Measurements from ENCODE around the gene UMAD1.

Gene UMAD1

GRCh38 chr7:7609330-7609729 is 31.2 kb upstream of the UMAD1 start:
- Histone ChIP-seq H3K27ac (ENCODE audit: low read length, poor library complexity, severe bottlenecking) (no peak overlapping the region), H2BK12ac (ENCODE audit: low read length in 2 of 2) (no peak overlapping the region), H3K14ac (ENCODE audit: low read length in 2 of 2) (no peak overlapping the region), H2BK5ac (ENCODE audit: low read depth, low read length, poor library complexity, severe bottlenecking) (no peak overlapping the region), H2BK15ac (ENCODE audit: low read depth, poor library complexity, severe bottlenecking) (no peak overlapping the region), H3K27me3 (ENCODE audit: control insufficient read depth in 1 of 2, insufficient read depth in 1 of 2, low read length in 2 of 2) (no peaks in the 10 kb centered on the region), H2AFZ (ENCODE audit: low read depth, low read length) (no peak overlapping the region), H3K23ac (ENCODE audit: low read length in 2 of 2) (no peak overlapping the region), H3K79me1 (replicated peaks; ENCODE audit: low read length, poor library complexity, severe bottlenecking) (no peaks in the 10 kb centered on the region), H4K8ac (ENCODE audit: low read length) (no peak overlapping the region), H3K4me2 (ENCODE audit: low read length, poor library complexity, severe bottlenecking) (no peak overlapping the region), H2BK120ac (ENCODE audit: low read depth, low read length) (no peak overlapping the region), H2AK5ac (ENCODE audit: low read length, severe bottlenecking) (no peak overlapping the region), H3K4me1 (ENCODE audit: control insufficient read depth, insufficient read depth, low read depth, low read length) (no peaks in the 10 kb centered on the region), H4K91ac (ENCODE audit: low read length) (no peak overlapping the region), H3K9ac (ENCODE audit: low read length) (no peak overlapping the region), H3K18ac (ENCODE audit: low read depth in 1 of 2, low read length in 2 of 2) (no peak overlapping the region), H3K4ac (ENCODE audit: low read depth in 1 of 2, low read length in 2 of 2) (no peak overlapping the region), H3K9me3 (ENCODE audit: control insufficient read depth, low read length) (no peaks in the 10 kb centered on the region), H3K4me3 (ENCODE audit: insufficient read depth in 1 of 2, low read depth in 1 of 2, low read length in 2 of 2) (no peak overlapping the region), H3K36me3 (ENCODE audit: control insufficient read depth in 1 of 2, insufficient read depth in 2 of 2, low read depth in 1 of 2, low read length in 2 of 2) (peaks cover 0 to 30% of the 10 kb centered on the region in 2 experiments)
- no CpG with 5 or more reads among the region's 2 CpGs for WGBS
- DNase-seq = no peak

- H3K14ac ChIP-seq (ENCODE audit: low read length in 2 of 2) = no peak overlapping the region
- no peak overlapping the region for H2BK15ac ChIP-seq (ENCODE audit: low read depth, poor library complexity, severe bottlenecking)
- no peak for DNase-seq
- no peaks in the 10 kb centered on the region for H3K79me1 ChIP-seq (replicated peaks; ENCODE audit: low read length, poor library complexity, severe bottlenecking)
- H2AFZ ChIP-seq (ENCODE audit: low read depth, low read length) = no peak overlapping the region
- H3K23ac ChIP-seq (ENCODE audit: low read length in 2 of 2) = no peak overlapping the region
- no peak overlapping the region for H3K18ac ChIP-seq (ENCODE audit: low read depth in 1 of 2, low read length in 2 of 2)
- H2BK120ac ChIP-seq (ENCODE audit: low read depth, low read length) = no peak overlapping the region
- H3K27me3 ChIP-seq (ENCODE audit: control insufficient read depth in 1 of 2, insufficient read depth in 1 of 2, low read length in 2 of 2) = no peaks in the 10 kb centered on the region
- no peak overlapping the region for H4K8ac ChIP-seq (ENCODE audit: low read length)
- no peak overlapping the region for H3K4me3 ChIP-seq (ENCODE audit: insufficient read depth in 1 of 2, low read depth in 1 of 2, low read length in 2 of 2)
- no peaks in the 10 kb centered on the region for H3K4me1 ChIP-seq (ENCODE audit: control insufficient read depth, insufficient read depth, low read depth, low read length)
- H3K9me3 ChIP-seq (ENCODE audit: control insufficient read depth, low read length) = no peaks in the 10 kb centered on the region
- no peak overlapping the region for H4K91ac ChIP-seq (ENCODE audit: low read length)
- no peak overlapping the region for H2BK12ac ChIP-seq (ENCODE audit: low read length in 2 of 2)
- H3K27ac ChIP-seq (ENCODE audit: low read length, poor library complexity, severe bottlenecking) = no peak overlapping the region
- no peak overlapping the region for H3K4me2 ChIP-seq (ENCODE audit: low read length, poor library complexity, severe bottlenecking)
- H3K36me3 ChIP-seq (ENCODE audit: control insufficient read depth in 1 of 2, insufficient read depth in 2 of 2, low read depth in 1 of 2, low read length in 2 of 2) = peaks cover 0 to 13% of the 10 kb centered on the region in 2 experiments
- no peak overlapping the region for H3K9ac ChIP-seq (ENCODE audit: low read length)
- H2AK5ac ChIP-seq (ENCODE audit: low read length, severe bottlenecking) = no peak overlapping the region
- no peak overlapping the region for H2BK5ac ChIP-seq (ENCODE audit: low read depth, low read length, poor library complexity, severe bottlenecking)
- H3K4ac ChIP-seq (ENCODE audit: low read depth in 1 of 2, low read length in 2 of 2) = no peak overlapping the region
- WGBS = 100% methylated on average over 1 of the region's 1 CpG
Observed at GRCh38 chr7:7612519-7612918, 28.0 kb upstream of the UMAD1 start.

- no peaks in the 10 kb centered on the region for H3K27me3 ChIP-seq (ENCODE audit: control insufficient read depth in 1 of 2, insufficient read depth in 1 of 2, low read length in 2 of 2)
Observed at GRCh38 chr7:7613210-7613609, 27.3 kb upstream of the UMAD1 start.

DNA sequence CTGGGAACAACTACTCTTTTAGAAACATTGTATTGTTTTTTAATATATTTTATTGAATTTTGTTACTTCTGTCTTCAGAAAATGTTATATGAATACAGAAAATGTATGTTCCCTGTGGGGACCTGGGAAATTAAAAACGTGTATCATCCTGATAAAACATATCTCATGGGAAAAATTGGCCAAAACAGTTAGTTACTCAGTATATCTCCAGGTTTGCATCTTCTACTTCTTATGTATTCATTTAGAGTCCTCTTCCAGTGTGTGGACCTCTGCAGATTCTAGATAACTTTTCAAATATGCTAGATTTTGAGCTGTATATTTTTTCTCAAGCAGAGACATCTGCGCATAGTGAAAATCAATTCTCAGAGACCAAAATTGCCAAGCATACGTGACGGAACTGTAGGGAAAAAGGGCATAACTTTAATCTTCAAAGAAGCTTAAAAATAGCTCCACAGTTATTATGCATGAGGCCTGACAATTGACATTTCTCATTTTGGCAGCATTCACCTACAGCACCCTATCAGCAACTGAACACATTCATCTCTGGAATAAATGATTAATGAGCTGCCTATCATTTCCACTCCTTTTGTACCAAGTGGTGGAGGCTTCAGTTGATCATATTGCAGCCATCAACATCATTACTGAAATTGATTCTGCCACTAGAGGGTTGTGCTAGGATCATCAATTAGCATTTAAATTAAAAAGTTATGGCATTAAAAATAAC is 26.4 kb upstream of the UMAD1 start:
- no peak overlapping the region for H4K91ac ChIP-seq (ENCODE audit: low read length)
- H3K4me3 ChIP-seq (ENCODE audit: insufficient read depth in 1 of 2, low read depth in 1 of 2, low read length in 2 of 2) = no peak overlapping the region
- H3K36me3 ChIP-seq (ENCODE audit: control insufficient read depth in 1 of 2, insufficient read depth in 2 of 2, low read depth in 1 of 2, low read length in 2 of 2) = no peaks in the 10 kb centered on the region
- no peak overlapping the region for H3K18ac ChIP-seq (ENCODE audit: low read depth in 1 of 2, low read length in 2 of 2)
- WGBS = 100% methylated on average over 3 of the region's 4 CpGs
- H2BK120ac ChIP-seq (ENCODE audit: low read depth, low read length) = no peak overlapping the region
- H3K14ac ChIP-seq (ENCODE audit: low read length in 2 of 2) = no peak overlapping the region
- H2BK5ac ChIP-seq (ENCODE audit: low read depth, low read length, poor library complexity, severe bottlenecking) = no peak overlapping the region
- no peaks in the 10 kb centered on the region for H3K79me1 ChIP-seq (replicated peaks; ENCODE audit: low read length, poor library complexity, severe bottlenecking)
- H3K9me3 ChIP-seq (ENCODE audit: control insufficient read depth, low read length) = no peaks in the 10 kb centered on the region
- H3K27me3 ChIP-seq (ENCODE audit: control insufficient read depth in 1 of 2, insufficient read depth in 1 of 2, low read length in 2 of 2) = no peaks in the 10 kb centered on the region
- H3K4me2 ChIP-seq (ENCODE audit: low read length, poor library complexity, severe bottlenecking) = no peak overlapping the region
- H2AFZ ChIP-seq (ENCODE audit: low read depth, low read length) = no peak overlapping the region
- H4K8ac ChIP-seq (ENCODE audit: low read length) = no peak overlapping the region
- no peak overlapping the region for H3K23ac ChIP-seq (ENCODE audit: low read length in 2 of 2)
- H3K27ac ChIP-seq (ENCODE audit: low read length, poor library complexity, severe bottlenecking) = no peak overlapping the region
- H2AK5ac ChIP-seq (ENCODE audit: low read length, severe bottlenecking) = no peak overlapping the region
- H2BK15ac ChIP-seq (ENCODE audit: low read depth, poor library complexity, severe bottlenecking) = no peak overlapping the region
- H3K9ac ChIP-seq (ENCODE audit: low read length) = no peak overlapping the region
- no peak for DNase-seq
- H3K4me1 ChIP-seq (ENCODE audit: control insufficient read depth, insufficient read depth, low read depth, low read length) = no peaks in the 10 kb centered on the region
- H2BK12ac ChIP-seq (ENCODE audit: low read length in 2 of 2) = no peak overlapping the region
- H3K4ac ChIP-seq (ENCODE audit: low read depth in 1 of 2, low read length in 2 of 2) = no peak overlapping the region

More at GRCh38 chr7:7613210-7613609, 27.3 kb upstream of the UMAD1 start:
- Histone ChIP-seq H3K79me1 (replicated peaks; ENCODE audit: low read length, poor library complexity, severe bottlenecking) (no peaks in the 10 kb centered on the region), H3K14ac (ENCODE audit: low read length in 2 of 2) (no peak overlapping the region), H3K36me3 (ENCODE audit: control insufficient read depth in 1 of 2, insufficient read depth in 2 of 2, low read depth in 1 of 2, low read length in 2 of 2) (peaks cover 0 to 7% of the 10 kb centered on the region in 2 experiments), H3K9me3 (ENCODE audit: control insufficient read depth, low read length) (no peaks in the 10 kb centered on the region), H2AK5ac (ENCODE audit: low read length, severe bottlenecking) (no peak overlapping the region), H2BK12ac (ENCODE audit: low read length in 2 of 2) (no peak overlapping the region), H3K4me1 (ENCODE audit: control insufficient read depth, insufficient read depth, low read depth, low read length) (no peaks in the 10 kb centered on the region), H3K4ac (ENCODE audit: low read depth in 1 of 2, low read length in 2 of 2) (no peak overlapping the region), H4K91ac (ENCODE audit: low read length) (no peak overlapping the region), H2AFZ (ENCODE audit: low read depth, low read length) (no peak overlapping the region), H2BK15ac (ENCODE audit: low read depth, poor library complexity, severe bottlenecking) (no peak overlapping the region), H3K18ac (ENCODE audit: low read depth in 1 of 2, low read length in 2 of 2) (no peak overlapping the region), H3K27ac (ENCODE audit: low read length, poor library complexity, severe bottlenecking) (no peak overlapping the region), H2BK5ac (ENCODE audit: low read depth, low read length, poor library complexity, severe bottlenecking) (no peak overlapping the region), H3K4me2 (ENCODE audit: low read length, poor library complexity, severe bottlenecking) (no peak overlapping the region), H2BK120ac (ENCODE audit: low read depth, low read length) (no peak overlapping the region), H3K4me3 (ENCODE audit: insufficient read depth in 1 of 2, low read depth in 1 of 2, low read length in 2 of 2) (no peak overlapping the region), H3K9ac (ENCODE audit: low read length) (no peak overlapping the region), H3K23ac (ENCODE audit: low read length in 2 of 2) (no peak overlapping the region), H4K8ac (ENCODE audit: low read length) (no peak overlapping the region)
- no peak for DNase-seq
- WGBS = no CpG with 5 or more reads among the region's 1 CpG

Data from mesenchymal stem cell (in vitro differentiated cells and primary cell).